ENCODE data around the gene EXOSC2.

DNA sequence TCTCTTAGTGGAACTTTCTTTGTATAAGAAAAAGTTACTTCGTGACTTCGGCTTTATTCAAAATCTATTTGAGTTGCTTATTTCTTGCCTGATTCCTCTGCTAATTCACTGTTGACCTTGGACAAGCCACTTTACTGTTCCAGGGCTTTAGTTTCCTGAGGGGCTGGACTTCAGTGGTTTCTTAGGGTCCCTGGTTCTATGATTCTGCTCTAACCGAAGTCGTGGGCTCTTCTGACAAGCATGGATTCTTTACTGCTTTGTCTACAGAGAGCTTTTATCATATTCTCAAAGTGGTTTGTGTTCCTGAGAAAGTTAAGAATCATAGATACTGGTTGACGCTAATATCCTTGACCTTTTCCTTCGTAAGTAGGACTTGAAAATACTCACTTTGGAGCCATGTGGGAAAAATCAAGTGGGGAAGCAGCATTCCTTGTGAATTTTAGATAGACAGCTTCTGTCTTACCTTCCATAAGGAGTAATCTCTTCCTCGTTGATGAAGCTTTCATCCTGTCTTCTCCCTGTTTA, 21.1 kb downstream of the EXOSC2 start:
- TF ChIP-seq, protein P1, sequence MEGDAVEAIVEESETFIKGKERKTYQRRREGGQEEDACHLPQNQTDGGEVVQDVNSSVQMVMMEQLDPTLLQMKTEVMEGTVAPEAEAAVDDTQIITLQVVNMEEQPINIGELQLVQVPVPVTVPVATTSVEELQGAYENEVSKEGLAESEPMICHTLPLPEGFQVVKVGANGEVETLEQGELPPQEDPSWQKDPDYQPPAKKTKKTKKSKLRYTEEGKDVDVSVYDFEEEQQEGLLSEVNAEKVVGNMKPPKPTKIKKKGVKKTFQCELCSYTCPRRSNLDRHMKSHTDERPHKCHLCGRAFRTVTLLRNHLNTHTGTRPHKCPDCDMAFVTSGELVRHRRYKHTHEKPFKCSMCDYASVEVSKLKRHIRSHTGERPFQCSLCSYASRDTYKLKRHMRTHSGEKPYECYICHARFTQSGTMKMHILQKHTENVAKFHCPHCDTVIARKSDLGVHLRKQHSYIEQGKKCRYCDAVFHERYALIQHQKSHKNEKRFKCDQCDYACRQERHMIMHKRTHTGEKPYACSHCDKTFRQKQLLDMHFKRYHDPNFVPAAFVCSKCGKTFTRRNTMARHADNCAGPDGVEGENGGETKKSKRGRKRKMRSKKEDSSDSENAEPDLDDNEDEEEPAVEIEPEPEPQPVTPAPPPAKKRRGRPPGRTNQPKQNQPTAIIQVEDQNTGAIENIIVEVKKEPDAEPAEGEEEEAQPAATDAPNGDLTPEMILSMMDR (IDR thresholded peaks at IDR 0.05), result no peak
- no peak for TF ChIP-seq POLR2A (IDR thresholded peaks at IDR 0.05)
